ENCODE data around the gene UGGT1.

DNA sequence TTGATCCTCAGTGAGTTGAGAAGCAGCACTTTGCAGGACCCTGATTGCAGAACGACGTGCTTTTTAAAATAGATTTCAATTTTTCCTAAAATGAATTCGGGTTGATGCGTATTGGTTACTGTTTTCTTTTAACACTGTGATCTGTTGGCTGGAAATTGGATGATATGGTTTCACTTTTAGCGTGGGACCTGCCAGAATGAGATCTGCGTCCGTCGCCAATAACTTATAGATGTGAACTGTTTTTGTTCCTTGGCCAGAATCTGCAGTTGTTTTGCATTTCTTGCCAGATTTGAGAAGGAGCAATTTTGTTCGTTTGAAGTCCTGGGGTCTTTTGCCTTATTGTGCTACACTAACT lies 703 bp downstream of the UGGT1 start:
- TF ChIP-seq, protein P1, sequence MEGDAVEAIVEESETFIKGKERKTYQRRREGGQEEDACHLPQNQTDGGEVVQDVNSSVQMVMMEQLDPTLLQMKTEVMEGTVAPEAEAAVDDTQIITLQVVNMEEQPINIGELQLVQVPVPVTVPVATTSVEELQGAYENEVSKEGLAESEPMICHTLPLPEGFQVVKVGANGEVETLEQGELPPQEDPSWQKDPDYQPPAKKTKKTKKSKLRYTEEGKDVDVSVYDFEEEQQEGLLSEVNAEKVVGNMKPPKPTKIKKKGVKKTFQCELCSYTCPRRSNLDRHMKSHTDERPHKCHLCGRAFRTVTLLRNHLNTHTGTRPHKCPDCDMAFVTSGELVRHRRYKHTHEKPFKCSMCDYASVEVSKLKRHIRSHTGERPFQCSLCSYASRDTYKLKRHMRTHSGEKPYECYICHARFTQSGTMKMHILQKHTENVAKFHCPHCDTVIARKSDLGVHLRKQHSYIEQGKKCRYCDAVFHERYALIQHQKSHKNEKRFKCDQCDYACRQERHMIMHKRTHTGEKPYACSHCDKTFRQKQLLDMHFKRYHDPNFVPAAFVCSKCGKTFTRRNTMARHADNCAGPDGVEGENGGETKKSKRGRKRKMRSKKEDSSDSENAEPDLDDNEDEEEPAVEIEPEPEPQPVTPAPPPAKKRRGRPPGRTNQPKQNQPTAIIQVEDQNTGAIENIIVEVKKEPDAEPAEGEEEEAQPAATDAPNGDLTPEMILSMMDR (conservative IDR thresholded peaks at IDR 0.05; ENCODE audit: low read depth in 2 of 2) = no peak
- no peak for TF ChIP-seq EZH2 (IDR thresholded peaks at IDR 0.05; ENCODE audit: low read depth, unreplicated experiment)
